Panc1 (cell line): ENCODE measurements around the gene ZNF674. TPM values are rescaled to one million over a fixed set of nuclear protein-coding genes. Genes with fewer than 3 reads are reported as not detected.

Source experiments
- ATAC-seq: fragments of 200-7000 bp; cut with Tn5 transposase; 2 replicates; pipeline ENCODE4 v1.9.1; 2020; ENCODE audit warnings: mild to moderate bottlenecking, moderate library complexity
- BruUV-seq: library from RNA; stranded (reverse); fragments of 400-500 nt; replicated peaks from 2 replicates; lab custom pipeline; 2021; lab: Mats Ljungman, UMichigan
- CTCF ChIA-PET: fragments of 300-600 bp; sonication (Branson Sonifier 250); formaldehyde crosslinking; loops from one replicate; lab custom pipeline; 2022; ENCODE audit warnings: antibody characterized with exemption; lab: Charles Lee
- POLR2A ChIA-PET: fragments of 300-600 bp; sonication (Branson Sonifier 250); formaldehyde crosslinking; loops from one replicate; lab custom pipeline; 2022; ENCODE audit warnings: antibody characterized with exemption; lab: Charles Lee
- DNase-seq: peaks from one replicate; pipeline ENCODE4 v3.0.0-alpha.2; 2010; ENCODE audit warnings: low read depth, low spot score
- H3K27ac ChIP-seq: 2 replicates; pipeline ENCODE4 v1.5.1; 2011; ENCODE audit warnings: mild to moderate bottlenecking, low read length, inconsistent platforms
- H3K27me3 ChIP-seq: fragments of 200-500 bp; sonication (Bioruptor generic); 2 replicates; pipeline ENCODE4 v1.6.0; 2014; ENCODE audit warnings: low read length, inconsistent platforms; ENCODE audit not compliant: control insufficient read depth, insufficient read depth
- H3K36me3 ChIP-seq: fragments of 200-500 bp; sonication (Bioruptor generic); 2 replicates; pipeline ENCODE4 v1.5.1; 2014; ENCODE audit warnings: inconsistent platforms, mild to moderate bottlenecking, low read length, moderate library complexity; ENCODE audit not compliant: control insufficient read depth, insufficient read depth
- H3K4me1 ChIP-seq: 2 replicates; pipeline ENCODE4 v1.5.1; 2011; ENCODE audit warnings: inconsistent platforms, mild to moderate bottlenecking, low read length, moderate library complexity; ENCODE audit not compliant: control insufficient read depth, insufficient read depth
- H3K4me3 ChIP-seq, 2 experiments: 2 replicates each; pipeline ENCODE4 v1.5.1; 2011 to 2012; ENCODE audit warnings: low read depth in 2 of 2, low read length in 2 of 2, mild to moderate bottlenecking in 2 of 2, inconsistent platforms in 1 of 2, moderate library complexity in 1 of 2
- H3K9me3 ChIP-seq: fragments of 200-500 bp; sonication (Bioruptor generic); 2 replicates; pipeline ENCODE4 v1.5.1; 2014; ENCODE audit warnings: low read depth, mild to moderate bottlenecking, inconsistent platforms, low read length, moderate library complexity; ENCODE audit not compliant: control insufficient read depth, insufficient read depth
- POLR2AphosphoS5 ChIP-seq: IDR thresholded peaks from 2 replicates; pipeline ENCODE4 v1.6.1; 2012; ENCODE audit warnings: mild to moderate bottlenecking, low read depth, low read length, moderate library complexity
- SIN3A ChIP-seq: IDR thresholded peaks from 2 replicates; pipeline ENCODE4 v1.6.1; 2012; ENCODE audit warnings: low read depth, mild to moderate bottlenecking, low read length, moderate library complexity, borderline replicate concordance; ENCODE audit not compliant: insufficient read depth
- TCF7L2 ChIP-seq: IDR thresholded peaks from 2 replicates; pipeline ENCODE4 v1.6.1; 2011; ENCODE audit warnings: mild to moderate bottlenecking, low read depth, low read length, inconsistent platforms
- in situ Hi-C: cut with HindIII; loops from 2 replicates; pipeline ENCODE4 v1.10.0; 2016; ENCODE audit warnings: low sequenced_read_pairs, low pct_unique_long_range_greater_than_20kb
- intact Hi-C: fragments of 100-400 bp; cut with micrococcal nuclease; formaldehyde crosslinking; loops from one replicate; pipeline ENCODE4 v1.10.0; 2022; ENCODE audit not compliant: unreplicated experiment
- total RNA-seq: library from RNA; stranded (reverse); gene quantifications from one replicate; pipeline ENCODE4 v1.2.1, GENCODE V29; 2021; ENCODE audit not compliant: unreplicated experiment
- TF ChIP-seq, protein P1 (sequence below): fragments of 450-650 bp; IDR thresholded peaks from 2 replicates; pipeline ENCODE4 v1.5.1; 2017; ENCODE audit warnings: mild to moderate bottlenecking
- TF ChIP-seq, protein P2 (sequence below), 2 experiments: IDR thresholded peaks; 2 replicates each; pipeline ENCODE4 v1.6.1; 2011 to 2012; ENCODE audit warnings: low read depth in 2 of 2, control low read depth in 1 of 2, low read length in 1 of 2, mild to moderate bottlenecking in 1 of 2, moderate library complexity in 1 of 2; ENCODE audit not compliant: insufficient read depth in 1 of 2

The ZNF674 gene
- total RNA-seq, 1 experiment from 2014 or later: 7.2 TPM

DNA sequence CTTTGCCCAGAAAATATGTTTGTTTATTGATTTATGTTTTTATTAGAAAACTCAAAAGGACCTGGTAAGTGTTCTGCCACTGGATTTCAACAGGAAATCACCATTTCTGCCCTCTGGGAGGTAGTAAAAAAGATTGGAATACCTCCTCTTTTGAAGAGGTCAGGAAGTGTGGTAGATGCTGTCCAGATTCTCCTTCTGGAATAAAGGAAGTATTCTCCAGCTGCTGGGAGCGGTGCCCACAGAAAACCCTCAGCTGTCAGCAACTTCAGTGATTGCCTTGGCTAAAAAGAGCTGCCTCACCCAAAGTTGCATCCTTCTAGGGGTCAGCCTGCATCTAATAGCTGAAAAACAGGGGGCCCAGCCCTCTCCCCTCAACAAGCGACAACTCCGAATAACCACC, 13.8 kb upstream of the ZNF674 start:
- ATAC-seq: no peak
- Histone ChIP-seq H3K36me3 (no peaks in the 10 kb centered on the region), H3K4me1 (no peaks in the 10 kb centered on the region), H3K27ac (no peak overlapping the region), H3K27me3 (no peaks in the 10 kb centered on the region), H3K9me3 (no peaks in the 10 kb centered on the region), H3K4me3 (no peak overlapping the region)
- intact Hi-C loops (loop anchor here (5.0 to 10.0 kb wide), 2 partner anchors 128 to 236 kb away; no protein-coding TSS in a partner anchor), in situ Hi-C loops (no loop called here)
- BruUV-seq: no TSS peak
- ChIA-PET CTCF (no interaction called here), POLR2A (no interaction called here)
- TF ChIP-seq, protein P1, sequence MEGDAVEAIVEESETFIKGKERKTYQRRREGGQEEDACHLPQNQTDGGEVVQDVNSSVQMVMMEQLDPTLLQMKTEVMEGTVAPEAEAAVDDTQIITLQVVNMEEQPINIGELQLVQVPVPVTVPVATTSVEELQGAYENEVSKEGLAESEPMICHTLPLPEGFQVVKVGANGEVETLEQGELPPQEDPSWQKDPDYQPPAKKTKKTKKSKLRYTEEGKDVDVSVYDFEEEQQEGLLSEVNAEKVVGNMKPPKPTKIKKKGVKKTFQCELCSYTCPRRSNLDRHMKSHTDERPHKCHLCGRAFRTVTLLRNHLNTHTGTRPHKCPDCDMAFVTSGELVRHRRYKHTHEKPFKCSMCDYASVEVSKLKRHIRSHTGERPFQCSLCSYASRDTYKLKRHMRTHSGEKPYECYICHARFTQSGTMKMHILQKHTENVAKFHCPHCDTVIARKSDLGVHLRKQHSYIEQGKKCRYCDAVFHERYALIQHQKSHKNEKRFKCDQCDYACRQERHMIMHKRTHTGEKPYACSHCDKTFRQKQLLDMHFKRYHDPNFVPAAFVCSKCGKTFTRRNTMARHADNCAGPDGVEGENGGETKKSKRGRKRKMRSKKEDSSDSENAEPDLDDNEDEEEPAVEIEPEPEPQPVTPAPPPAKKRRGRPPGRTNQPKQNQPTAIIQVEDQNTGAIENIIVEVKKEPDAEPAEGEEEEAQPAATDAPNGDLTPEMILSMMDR: no peak
- TF ChIP-seq, protein P2, sequence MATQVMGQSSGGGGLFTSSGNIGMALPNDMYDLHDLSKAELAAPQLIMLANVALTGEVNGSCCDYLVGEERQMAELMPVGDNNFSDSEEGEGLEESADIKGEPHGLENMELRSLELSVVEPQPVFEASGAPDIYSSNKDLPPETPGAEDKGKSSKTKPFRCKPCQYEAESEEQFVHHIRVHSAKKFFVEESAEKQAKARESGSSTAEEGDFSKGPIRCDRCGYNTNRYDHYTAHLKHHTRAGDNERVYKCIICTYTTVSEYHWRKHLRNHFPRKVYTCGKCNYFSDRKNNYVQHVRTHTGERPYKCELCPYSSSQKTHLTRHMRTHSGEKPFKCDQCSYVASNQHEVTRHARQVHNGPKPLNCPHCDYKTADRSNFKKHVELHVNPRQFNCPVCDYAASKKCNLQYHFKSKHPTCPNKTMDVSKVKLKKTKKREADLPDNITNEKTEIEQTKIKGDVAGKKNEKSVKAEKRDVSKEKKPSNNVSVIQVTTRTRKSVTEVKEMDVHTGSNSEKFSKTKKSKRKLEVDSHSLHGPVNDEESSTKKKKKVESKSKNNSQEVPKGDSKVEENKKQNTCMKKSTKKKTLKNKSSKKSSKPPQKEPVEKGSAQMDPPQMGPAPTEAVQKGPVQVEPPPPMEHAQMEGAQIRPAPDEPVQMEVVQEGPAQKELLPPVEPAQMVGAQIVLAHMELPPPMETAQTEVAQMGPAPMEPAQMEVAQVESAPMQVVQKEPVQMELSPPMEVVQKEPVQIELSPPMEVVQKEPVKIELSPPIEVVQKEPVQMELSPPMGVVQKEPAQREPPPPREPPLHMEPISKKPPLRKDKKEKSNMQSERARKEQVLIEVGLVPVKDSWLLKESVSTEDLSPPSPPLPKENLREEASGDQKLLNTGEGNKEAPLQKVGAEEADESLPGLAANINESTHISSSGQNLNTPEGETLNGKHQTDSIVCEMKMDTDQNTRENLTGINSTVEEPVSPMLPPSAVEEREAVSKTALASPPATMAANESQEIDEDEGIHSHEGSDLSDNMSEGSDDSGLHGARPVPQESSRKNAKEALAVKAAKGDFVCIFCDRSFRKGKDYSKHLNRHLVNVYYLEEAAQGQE (IDR thresholded peaks at IDR 0.05; ENCODE audit: insufficient read depth in 1 of 2, low read depth in 2 of 2, low read length in 1 of 2): no peak
- no peak for TF ChIP-seq POLR2AphosphoS5
- no peak for TF ChIP-seq SIN3A
- no peak for TF ChIP-seq TCF7L2
- DNase-seq: no peak

DNA sequence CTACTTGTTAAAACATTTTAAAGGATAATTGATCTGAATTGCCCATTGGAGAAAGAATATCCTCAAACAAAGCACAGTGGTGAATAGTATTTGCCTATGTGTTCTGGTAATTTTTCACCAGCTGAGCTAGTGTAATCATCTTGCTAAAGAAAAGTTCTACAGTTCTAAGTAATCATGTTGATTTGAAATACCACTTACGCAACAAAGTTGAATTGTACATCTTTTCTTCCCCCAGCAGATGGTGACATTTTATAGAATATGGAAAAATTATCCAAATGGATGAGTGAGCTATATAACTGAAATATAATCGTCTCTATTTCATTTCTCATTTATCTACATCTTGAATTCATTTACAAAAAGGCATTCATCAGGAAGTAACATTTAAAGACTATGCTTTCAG, 9.7 kb upstream of the ZNF674 start:
- H3K9me3 ChIP-seq: no peaks in the 10 kb centered on the region
- no peak for TF ChIP-seq SIN3A
- no peak for TF ChIP-seq TCF7L2
- no peak for TF ChIP-seq POLR2AphosphoS5
- TF ChIP-seq, protein P2 (IDR thresholded peaks at IDR 0.05; ENCODE audit: insufficient read depth in 1 of 2, low read depth in 2 of 2, low read length in 1 of 2): no peak
- TF ChIP-seq, protein P1: no peak; the same call in 1 of the 2 replicates
- H3K4me1 ChIP-seq: no peaks in the 10 kb centered on the region
- intact Hi-C loops: loop anchor here (5.0 to 10.0 kb wide), 2 partner anchors 132 to 240 kb away; no protein-coding TSS in a partner anchor
- CTCF ChIA-PET: interaction anchor here (0.6 to 0.7 kb wide), 2 partner anchors 18 to 100 kb away, joined by 6 read pairs; no protein-coding TSS in a partner anchor
- H3K27me3 ChIP-seq: no peaks in the 10 kb centered on the region
- DNase-seq (no peak), ATAC-seq (no peak)
- no peaks in the 10 kb centered on the region for H3K36me3 ChIP-seq
- POLR2A ChIA-PET: no interaction called here
- in situ Hi-C loops: no loop called here
- BruUV-seq: no TSS peak
- H3K4me3 ChIP-seq: no peak overlapping the region
- no peak overlapping the region for H3K27ac ChIP-seq
